ENCODE measurements around the gene SUFU. TPM values are rescaled to one million over a fixed set of nuclear protein-coding genes. Genes with fewer than 3 reads are reported as not detected.

SUFU gene
- total and polyA plus RNA-seq, 2 of the 13 experiments (the other 11 are each of a cell fraction or from before 2014, with no cell fraction given), result 2.9 to 5.5 TPM

- TF ChIP-seq TP53 (CRISPR knock-in tag; conservative IDR thresholded peaks at IDR 0.05) (no peak), SOX5 (CRISPR knock-in tag; IDR thresholded peaks at IDR 0.05; ENCODE audit: borderline replicate concordance) (0 out of 2 replicates have a peak, but pooled peaks have one; percentile 1), SAP130 (CRISPR knock-in tag; IDR thresholded peaks at IDR 0.05; ENCODE audit: low read depth) (peak; percentile 68), MYC (CRISPR knock-in tag; IDR thresholded peaks at IDR 0.05; ENCODE audit: borderline replicate concordance) (peak; percentile 51; the same call in 1 of the 2 replicates), ZNF343 (CRISPR knock-in tag; IDR thresholded peaks at IDR 0.05) (no peak), NCOR1 (IDR thresholded peaks at IDR 0.05; ENCODE audit: borderline replicate concordance, low read length) (0 out of 2 replicates have a peak, but pooled peaks have one; percentile 22), AKAP8 (CRISPR knock-in tag; IDR thresholded peaks at IDR 0.05) (peak; percentile 85), CREM (IDR thresholded peaks at IDR 0.05) (peak; percentile 14; the same call in 1 of the 2 replicates), CREM (CRISPR knock-in tag; IDR thresholded peaks at IDR 0.05) (no peak), ELF3 (CRISPR knock-in tag; IDR thresholded peaks at IDR 0.05) (peak; percentile 57; the same call in 1 of the 2 replicates), MTERF4 (CRISPR knock-in tag; IDR thresholded peaks at IDR 0.05) (no peak), ZNF607 (CRISPR knock-in tag; IDR thresholded peaks at IDR 0.05; ENCODE audit: borderline replicate concordance) (0 out of 2 replicates have a peak, but pooled peaks have one; percentile 21), ZSCAN29 (CRISPR knock-in tag; conservative IDR thresholded peaks at IDR 0.05) (no peak), GTF2F1 (IDR thresholded peaks at IDR 0.05; ENCODE audit: low read length) (no peak), ZNF629 (CRISPR knock-in tag; conservative IDR thresholded peaks at IDR 0.05) (no peak), SNAI1 (CRISPR knock-in tag; IDR thresholded peaks at IDR 0.05; ENCODE audit: borderline replicate concordance) (0 out of 2 replicates have a peak, but pooled peaks have one; percentile 25), ZNF563 (CRISPR knock-in tag; IDR thresholded peaks at IDR 0.05) (peak; percentile 49; the same call in 1 of the 2 replicates), RFX3 (CRISPR knock-in tag; IDR thresholded peaks at IDR 0.05) (no peak), CBFB (CRISPR knock-in tag; IDR thresholded peaks at IDR 0.05) (0 out of 2 replicates have a peak, but pooled peaks have one; percentile 41), KDM1A (CRISPR knock-in tag; IDR thresholded peaks at IDR 0.05) (no peak), HNRNPLL (IDR thresholded peaks at IDR 0.05; ENCODE audit: low read depth, low read length, poor library complexity, severe bottlenecking) (peak; percentile 79), SPEN (CRISPR knock-in tag; IDR thresholded peaks at IDR 0.05; ENCODE audit: low read depth) (peak; percentile 79), ZNF841 (CRISPR knock-in tag; IDR thresholded peaks at IDR 0.05; ENCODE audit: borderline replicate concordance) (no peak), NFAT5 (CRISPR knock-in tag; IDR thresholded peaks at IDR 0.05) (no peak), ZFP37 (CRISPR knock-in tag; IDR thresholded peaks at IDR 0.05; ENCODE audit: borderline replicate concordance) (no peak)
These were observed 138.3 kb downstream of the SUFU start (continued) for GRCh38 chr10:102641880-102642735.

All from HepG2 (cell line).